H1 (cell line): ENCODE data around the gene CHD6.

Experiments used
- ATF2 ChIP-seq: IDR thresholded peaks from 2 replicates; pipeline ENCODE4 v1.6.1; 2012; ENCODE audit warnings: low read length, inconsistent platforms
- CEBPB ChIP-seq: IDR thresholded peaks from 2 replicates; pipeline ENCODE4 v1.6.1; 2012; ENCODE audit warnings: low read depth, low read length
- CHD2 ChIP-seq: IDR thresholded peaks from 2 replicates; pipeline ENCODE4 v1.6.1; 2012; ENCODE audit warnings: low read length, improper control_type of control experiment
- CREB1 ChIP-seq: IDR thresholded peaks from 2 replicates; pipeline ENCODE4 v1.6.1; 2012; ENCODE audit warnings: inconsistent platforms
- CTCF ChIP-seq, 3 experiments: IDR thresholded peaks; 1 replicate in 2 of 3; 2 replicates in 1 of 3; pipeline versions ENCODE4 v1.5.1 to v1.6.1; 2011; ENCODE audit warnings: low read length in 3 of 3, mild to moderate bottlenecking in 3 of 3, inconsistent platforms in 2 of 3, low read depth in 1 of 3, moderate library complexity in 1 of 3; ENCODE audit not compliant: insufficient read depth in 1 of 3; ENCODE audit errors: control extremely low read depth in 1 of 3
- EZH2 ChIP-seq: fragments of 200-600 bp; sonication (generic); IDR thresholded peaks from 2 replicates; pipeline ENCODE4 v1.7.1; 2012; ENCODE audit warnings: low read depth, mild to moderate bottlenecking, moderate library complexity, low read length, inconsistent platforms; ENCODE audit not compliant: severe bottlenecking
- JUND ChIP-seq: IDR thresholded peaks from 2 replicates; pipeline ENCODE4 v1.6.1; 2011; ENCODE audit warnings: mild to moderate bottlenecking, improper control_type of control experiment, low read length
- NRF1 ChIP-seq: IDR thresholded peaks from 2 replicates; pipeline ENCODE4 v1.6.1; 2011; ENCODE audit warnings: mild to moderate bottlenecking, low read depth, low read length, improper control_type of control experiment
- POLR2A ChIP-seq, 2 experiments: IDR thresholded peaks; 1 replicate in 1 of 2; 2 replicates in 1 of 2; pipeline ENCODE4 v1.6.1; 2011; ENCODE audit warnings: low read depth in 2 of 2, low read length in 2 of 2, mild to moderate bottlenecking in 2 of 2; ENCODE audit errors: control extremely low read depth in 1 of 2
- POLR2AphosphoS5 ChIP-seq: IDR thresholded peaks from 2 replicates; pipeline ENCODE4 v1.6.1; 2011; ENCODE audit warnings: low read depth, low read length
- RAD21 ChIP-seq, 2 experiments: IDR thresholded peaks in 1 of 2; conservative IDR thresholded peaks in 1 of 2; 2 replicates each; pipeline ENCODE4 v1.6.1; 2011; ENCODE audit warnings: low read depth in 2 of 2, low read length in 2 of 2, improper control_type of control experiment in 1 of 2, inconsistent platforms in 1 of 2, mild to moderate bottlenecking in 1 of 2, moderate library complexity in 1 of 2
- SAP30 ChIP-seq: fragments of 300-600 bp; sonication (generic); IDR thresholded peaks from 2 replicates; pipeline ENCODE4 v1.7.1; 2012; ENCODE audit warnings: low read length, moderate library complexity, mild to moderate bottlenecking, inconsistent platforms; ENCODE audit not compliant: insufficient read depth, insufficient replicate concordance
- SP2 ChIP-seq: IDR thresholded peaks from 2 replicates; pipeline ENCODE4 v1.6.1; 2012; ENCODE audit warnings: mild to moderate bottlenecking, low read length, inconsistent platforms
- TAF1 ChIP-seq: IDR thresholded peaks from 2 replicates; pipeline ENCODE4 v1.6.1; 2011; ENCODE audit warnings: mild to moderate bottlenecking, low read depth, low read length

DNA sequence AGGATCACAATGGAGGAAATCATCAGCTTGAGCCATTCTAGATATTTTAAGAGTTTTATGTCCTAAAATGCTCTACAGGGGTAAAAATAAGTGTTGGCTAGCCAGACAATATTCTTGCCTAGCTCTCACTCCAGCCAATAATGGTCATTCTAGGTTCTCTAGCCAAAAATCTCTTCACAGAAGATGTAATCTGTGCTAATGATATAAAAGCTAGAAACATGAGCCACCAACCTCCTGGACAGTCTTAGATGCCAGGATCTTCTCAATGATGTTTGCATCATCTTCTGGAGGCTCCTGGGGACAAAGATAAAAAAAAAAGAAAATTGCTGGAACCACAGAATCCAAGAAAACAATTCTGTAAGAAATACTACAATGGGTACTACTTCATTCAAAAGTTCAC is 119.1 kb downstream of the CHD6 start:
- no peak for TF ChIP-seq SAP30
- no peak for TF ChIP-seq CREB1
- no peak for TF ChIP-seq POLR2AphosphoS5
- no peak for TF ChIP-seq SP2
- no peak for TF ChIP-seq POLR2A (IDR thresholded peaks at IDR 0.05; ENCODE audit: control extremely low read depth in 1 of 2, low read depth in 2 of 2, low read length in 2 of 2)
- no peak for TF ChIP-seq EZH2
- no peak for TF ChIP-seq CHD2
- TF ChIP-seq TAF1, result no peak
- no peak for TF ChIP-seq CTCF (IDR thresholded peaks at IDR 0.05; ENCODE audit: control extremely low read depth in 1 of 3, insufficient read depth in 1 of 3, low read depth in 1 of 3, low read length in 3 of 3)
- TF ChIP-seq ATF2, result no peak
- TF ChIP-seq CEBPB, result no peak
- no peak for TF ChIP-seq RAD21 (IDR thresholded peaks at IDR 0.05 in 1 of 2, conservative IDR thresholded peaks at IDR 0.05 in 1 of 2; ENCODE audit: low read depth in 2 of 2, low read length in 2 of 2)
- TF ChIP-seq NRF1, result no peak
- TF ChIP-seq JUND, result no peak
